Smooth muscle cell (in vitro differentiated cells): ENCODE data around the gene IGSF8. TPM values are rescaled to one million over a fixed set of nuclear protein-coding genes. Genes with fewer than 3 reads are reported as not detected.

Source experiments
- DNase-seq: peaks from one replicate; lab custom pipeline; 2025; ENCODE audit not compliant: unreplicated experiment; lab: John Stamatoyannopoulos, UW
- H2AFZ ChIP-seq: fragments of 200-600 bp; sonication (generic); 2 replicates; pipeline ENCODE4 v1.6.0; 2016; ENCODE audit warnings: antibody characterized with exemption, low read depth, mild to moderate bottlenecking
- H3F3A ChIP-seq: fragments of 200-600 bp; sonication (generic); 2 replicates; pipeline ENCODE4 v1.6.0; 2017; ENCODE audit warnings: antibody characterized with exemption, low read depth
- H3K27ac ChIP-seq: fragments of 200-600 bp; sonication (generic); 2 replicates; pipeline ENCODE4 v1.5.1; 2016; ENCODE audit warnings: low read depth, mild to moderate bottlenecking
- H3K27me3 ChIP-seq: fragments of 200-600 bp; sonication (generic); 2 replicates; pipeline ENCODE4 v1.6.1; 2016; ENCODE audit warnings: low read depth, mild to moderate bottlenecking
- H3K36me3 ChIP-seq: fragments of 200-600 bp; sonication (generic); 2 replicates; pipeline ENCODE4 v1.5.1; 2016; ENCODE audit warnings: low read depth
- H3K4me1 ChIP-seq: fragments of 200-600 bp; sonication (generic); 2 replicates; pipeline ENCODE4 v1.5.1; 2016; ENCODE audit warnings: low read depth
- H3K4me2 ChIP-seq: fragments of 200-600 bp; sonication (generic); 2 replicates; pipeline ENCODE4 v1.6.0; 2016; ENCODE audit warnings: mild to moderate bottlenecking
- H3K4me3 ChIP-seq: fragments of 200-600 bp; sonication (generic); 2 replicates; pipeline ENCODE4 v1.5.1; 2016; ENCODE audit warnings: mild to moderate bottlenecking
- H3K79me2 ChIP-seq: fragments of 200-600 bp; sonication (generic); 2 replicates; pipeline ENCODE4 v1.6.0; 2016; ENCODE audit warnings: low read depth, mild to moderate bottlenecking
- H3K9ac ChIP-seq: fragments of 200-600 bp; sonication (generic); 2 replicates; pipeline ENCODE4 v1.6.0; 2016; ENCODE audit warnings: low read depth
- H3K9me3 ChIP-seq: fragments of 200-600 bp; sonication (generic); replicated peaks from 2 replicates; pipeline ENCODE4 v1.5.1; 2016; ENCODE audit warnings: low read depth
- H4K20me1 ChIP-seq: fragments of 200-600 bp; sonication (generic); 2 replicates; pipeline ENCODE4 v1.6.0; 2016; ENCODE audit warnings: low read depth
- CTCF ChIP-seq: fragments of 200-600 bp; sonication (generic); IDR thresholded peaks from 2 replicates; pipeline ENCODE4 v1.5.1; 2017; ENCODE audit warnings: borderline replicate concordance, mild to moderate bottlenecking, antibody characterized with exemption; ENCODE audit not compliant: insufficient read depth, poor library complexity, severe bottlenecking
- WGBS: methylation state at CpG from one replicate; pipeline ENCODE4 v1.1.7; 2016; ENCODE audit warnings: low lambda C conversion rate; 5-methylcytosine and 5-hydroxymethylcytosine counted together
- polyA plus RNA-seq: library from polyadenylated mRNA; unstranded; fragments of >200 nt; fragmentation: Nextera tagmentation; extraction: Ambion mirVana; gene quantifications from 2 replicates; pipeline ENCODE4 v1.2.1, GENCODE V29; 2016
- total RNA-seq: library from RNA; depleted of rRNA; stranded (reverse); fragments of >200 nt; gene quantifications from 2 replicates; pipeline ENCODE4 v1.2.3, GENCODE V29; 2014

The IGSF8 gene
- total and polyA plus RNA-seq, 2 experiments from 2014 or later = 20.8 to 30.2 TPM

GRCh38 chr1:160097151-160097910, 1.1 kb downstream of the IGSF8 start:
- peak overlapping the region; percentile 93 for H3K4me3 ChIP-seq
- peak overlapping the region; percentile 90 for H2AFZ ChIP-seq
- H3K4me1 ChIP-seq = peaks cover 9% of the 10 kb centered on the region
- H3K27ac ChIP-seq = no peak overlapping the region
- H3K27me3 ChIP-seq = no peaks in the 10 kb centered on the region
- H3K36me3 ChIP-seq = no peaks in the 10 kb centered on the region
- H3K9ac ChIP-seq = no peak overlapping the region
- no peak for DNase-seq
- no peaks in the 10 kb centered on the region for H4K20me1 ChIP-seq
- 66% methylated on average over 5 of the region's 5 CpGs for WGBS
- peaks cover 8% of the 10 kb centered on the region for H3F3A ChIP-seq
- peak overlapping the region; percentile 99 for H3K4me2 ChIP-seq
- TF ChIP-seq CTCF = no peak
- H3K9me3 ChIP-seq = no peaks in the 10 kb centered on the region
- no peaks in the 10 kb centered on the region for H3K79me2 ChIP-seq

GRCh38 chr1:160096274-160097116, 1.9 kb downstream of the IGSF8 start:
- no peaks in the 10 kb centered on the region for H4K20me1 ChIP-seq
- H3K36me3 ChIP-seq = no peaks in the 10 kb centered on the region
- H3K27ac ChIP-seq = no peak overlapping the region
- no peak overlapping the region for H3K9ac ChIP-seq
- H2AFZ ChIP-seq = no peak overlapping the region
- H3K4me2 ChIP-seq = no peak overlapping the region
- H3K9me3 ChIP-seq = no peaks in the 10 kb centered on the region
- peaks cover 9% of the 10 kb centered on the region for H3K4me1 ChIP-seq
- no peaks in the 10 kb centered on the region for H3K27me3 ChIP-seq
- TF ChIP-seq CTCF = no peak
- no peak for DNase-seq
- H3F3A ChIP-seq = no peaks in the 10 kb centered on the region
- no peak overlapping the region for H3K4me3 ChIP-seq
- 70% methylated on average over 4 of the region's 4 CpGs for WGBS
- no peaks in the 10 kb centered on the region for H3K79me2 ChIP-seq

- WGBS = 82% methylated on average over 4 of the region's 4 CpGs
- Histone ChIP-seq H3K27ac (no peak overlapping the region), H3F3A (no peaks in the 10 kb centered on the region), H2AFZ (no peak overlapping the region), H3K4me2 (no peak overlapping the region), H3K36me3 (no peaks in the 10 kb centered on the region), H3K9me3 (no peaks in the 10 kb centered on the region), H4K20me1 (no peaks in the 10 kb centered on the region), H3K4me1 (peaks cover 9% of the 10 kb centered on the region), H3K4me3 (no peak overlapping the region), H3K9ac (no peak overlapping the region), H3K27me3 (no peaks in the 10 kb centered on the region), H3K79me2 (no peaks in the 10 kb centered on the region)
- DNase-seq = no peak
- TF ChIP-seq CTCF = no peak
Measured at GRCh38 chr1:160095382-160096105, 2.9 kb downstream of the IGSF8 start.
